Measurements from ENCODE around the gene BRI3BP.
"Not testable (repeated sequence)": the region's sequence is repeated elsewhere in the genome, so short reads cannot be mapped to it uniquely, and the experiment has no call there.

Gene BRI3BP

DNA sequence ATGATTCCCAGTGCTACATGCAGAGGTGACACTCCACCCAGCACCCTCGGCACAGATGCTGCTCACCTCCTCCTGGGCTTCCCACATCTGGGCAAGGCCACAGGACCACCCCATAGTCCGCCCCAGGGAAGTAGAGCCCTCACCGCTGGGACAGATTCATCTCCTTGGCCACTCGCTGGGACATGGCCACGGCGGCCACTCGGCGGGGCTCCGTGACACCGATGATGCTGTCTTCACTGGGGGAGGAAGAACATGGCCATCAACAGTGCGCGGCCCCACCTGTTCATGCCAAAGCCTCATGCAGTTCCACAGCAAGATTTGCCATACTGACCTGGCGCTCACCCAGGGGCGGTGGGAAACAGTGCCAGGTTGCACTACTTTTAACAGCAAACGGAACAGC is 18.2 kb upstream of the BRI3BP start:
- Histone ChIP-seq H3K4me3 (replicated peaks; ENCODE audit: low read depth, low read length) (no peak overlapping the region), H3K27me3 (replicated peaks; ENCODE audit: control insufficient read depth, insufficient read depth, low read length) (no peaks in the 10 kb centered on the region), H3K36me3 (ENCODE audit: control insufficient read depth, insufficient read depth, low read length) (peaks cover 42% of the 10 kb centered on the region)
- no peak for DNase-seq (ENCODE audit: extremely low read depth, insufficient read length)
- TF ChIP-seq, protein P1, sequence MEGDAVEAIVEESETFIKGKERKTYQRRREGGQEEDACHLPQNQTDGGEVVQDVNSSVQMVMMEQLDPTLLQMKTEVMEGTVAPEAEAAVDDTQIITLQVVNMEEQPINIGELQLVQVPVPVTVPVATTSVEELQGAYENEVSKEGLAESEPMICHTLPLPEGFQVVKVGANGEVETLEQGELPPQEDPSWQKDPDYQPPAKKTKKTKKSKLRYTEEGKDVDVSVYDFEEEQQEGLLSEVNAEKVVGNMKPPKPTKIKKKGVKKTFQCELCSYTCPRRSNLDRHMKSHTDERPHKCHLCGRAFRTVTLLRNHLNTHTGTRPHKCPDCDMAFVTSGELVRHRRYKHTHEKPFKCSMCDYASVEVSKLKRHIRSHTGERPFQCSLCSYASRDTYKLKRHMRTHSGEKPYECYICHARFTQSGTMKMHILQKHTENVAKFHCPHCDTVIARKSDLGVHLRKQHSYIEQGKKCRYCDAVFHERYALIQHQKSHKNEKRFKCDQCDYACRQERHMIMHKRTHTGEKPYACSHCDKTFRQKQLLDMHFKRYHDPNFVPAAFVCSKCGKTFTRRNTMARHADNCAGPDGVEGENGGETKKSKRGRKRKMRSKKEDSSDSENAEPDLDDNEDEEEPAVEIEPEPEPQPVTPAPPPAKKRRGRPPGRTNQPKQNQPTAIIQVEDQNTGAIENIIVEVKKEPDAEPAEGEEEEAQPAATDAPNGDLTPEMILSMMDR (IDR thresholded peaks at IDR 0.05; ENCODE audit: insufficient read depth, low read length, poor library complexity, severe bottlenecking), result no peak

DNA sequence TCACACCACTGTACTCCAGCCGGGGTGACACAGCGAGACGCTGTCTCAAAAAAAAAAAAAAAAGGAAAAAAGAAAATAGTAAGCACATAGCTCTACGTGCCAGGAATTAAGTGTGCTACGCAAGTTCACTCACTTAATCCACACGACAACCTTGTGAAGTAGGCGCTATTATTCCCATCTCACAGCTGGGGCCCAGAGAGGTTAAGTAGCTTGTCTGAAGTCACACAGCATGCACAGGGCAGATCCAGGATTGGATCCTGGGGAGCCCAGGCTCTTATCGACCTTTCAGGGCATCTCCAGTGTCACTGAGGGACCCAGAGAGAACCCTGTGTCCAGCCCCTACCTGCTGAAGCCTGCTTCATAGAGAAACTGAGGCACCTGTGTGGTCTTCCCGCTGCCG is 16.4 kb upstream of the BRI3BP start:
- no peaks in the 10 kb centered on the region for H3K27me3 ChIP-seq (replicated peaks; ENCODE audit: control insufficient read depth, insufficient read depth, low read length)
- H3K36me3 ChIP-seq (ENCODE audit: control insufficient read depth, insufficient read depth, low read length), result peaks cover 44% of the 10 kb centered on the region
- TF ChIP-seq, protein P1 (IDR thresholded peaks at IDR 0.05; ENCODE audit: insufficient read depth, low read length, poor library complexity, severe bottlenecking), result no peak

DNA sequence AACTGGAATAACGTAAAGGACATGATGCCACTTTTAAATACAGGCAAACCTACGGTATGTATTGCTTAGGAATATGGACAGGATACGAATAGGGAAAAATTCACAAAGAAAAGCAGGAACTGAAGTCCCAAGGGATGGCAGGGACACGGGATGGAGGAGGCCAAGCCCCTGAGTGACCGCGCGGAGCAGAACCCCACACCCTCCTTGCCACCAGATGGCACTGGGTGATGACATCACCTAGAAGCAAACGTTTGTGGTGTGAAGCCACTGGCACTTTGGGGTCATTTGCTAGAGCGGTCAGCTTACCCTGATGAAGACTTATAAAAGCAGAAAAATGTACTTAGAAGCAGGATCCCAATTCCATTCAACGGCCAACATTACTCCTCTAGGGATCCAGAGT is 13.9 kb upstream of the BRI3BP start:
- TF ChIP-seq, protein P1 (IDR thresholded peaks at IDR 0.05; ENCODE audit: insufficient read depth, low read length, poor library complexity, severe bottlenecking), result no peak
- no peak for DNase-seq (ENCODE audit: extremely low read depth, insufficient read length)
- Histone ChIP-seq H3K36me3 (ENCODE audit: control insufficient read depth, insufficient read depth, low read length) (peaks cover 43% of the 10 kb centered on the region), H3K4me3 (replicated peaks; ENCODE audit: low read depth, low read length) (no peak overlapping the region), H3K27me3 (replicated peaks; ENCODE audit: control insufficient read depth, insufficient read depth, low read length) (no peaks in the 10 kb centered on the region)

More for the DNA sequence above, 16.4 kb upstream of the BRI3BP start:
- no peak overlapping the region for H3K4me3 ChIP-seq (replicated peaks; ENCODE audit: low read depth, low read length)
- no peak for DNase-seq (ENCODE audit: extremely low read depth, insufficient read length)

DNA sequence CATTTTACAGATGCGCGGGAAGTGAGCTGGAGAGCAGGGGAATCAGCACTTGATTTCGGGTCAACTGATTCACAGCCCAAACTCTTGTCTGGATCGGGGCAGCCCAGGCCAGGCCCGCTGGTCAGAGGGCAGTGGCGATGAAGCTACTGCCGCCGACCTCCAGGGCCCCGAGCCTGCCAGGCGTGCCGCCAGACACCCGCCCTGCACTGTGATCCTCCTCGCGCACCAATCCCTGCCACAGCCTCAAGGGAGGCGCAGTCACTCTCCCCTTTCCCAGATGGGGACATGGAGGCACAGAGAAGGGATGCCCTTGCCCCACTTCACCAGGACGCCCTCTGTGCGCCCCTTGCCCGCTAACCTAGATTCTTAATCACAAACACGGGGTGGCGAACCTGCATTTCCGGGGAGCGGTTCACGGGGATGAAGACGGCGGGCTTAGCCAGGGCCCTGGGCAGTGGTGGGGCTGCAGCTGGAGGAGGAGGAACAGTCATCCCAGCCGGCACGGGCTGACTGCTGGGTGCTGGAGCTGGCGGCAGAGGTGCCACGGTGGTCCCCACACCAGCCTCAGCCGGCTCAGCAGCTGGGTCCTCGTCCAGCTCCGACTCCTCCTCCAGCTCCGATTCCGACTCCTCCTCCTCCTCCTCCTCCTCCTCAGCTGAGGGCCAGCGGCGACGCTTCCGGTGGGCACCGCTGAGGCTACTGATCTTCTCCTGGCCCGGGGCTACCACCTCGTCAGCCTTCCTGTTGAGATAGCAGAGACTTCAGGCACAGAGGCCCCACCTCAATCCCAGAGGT is 13.2 kb upstream of the BRI3BP start:
- H3K4me3 ChIP-seq (replicated peaks; ENCODE audit: low read depth, low read length), result no peak overlapping the region

DNA sequence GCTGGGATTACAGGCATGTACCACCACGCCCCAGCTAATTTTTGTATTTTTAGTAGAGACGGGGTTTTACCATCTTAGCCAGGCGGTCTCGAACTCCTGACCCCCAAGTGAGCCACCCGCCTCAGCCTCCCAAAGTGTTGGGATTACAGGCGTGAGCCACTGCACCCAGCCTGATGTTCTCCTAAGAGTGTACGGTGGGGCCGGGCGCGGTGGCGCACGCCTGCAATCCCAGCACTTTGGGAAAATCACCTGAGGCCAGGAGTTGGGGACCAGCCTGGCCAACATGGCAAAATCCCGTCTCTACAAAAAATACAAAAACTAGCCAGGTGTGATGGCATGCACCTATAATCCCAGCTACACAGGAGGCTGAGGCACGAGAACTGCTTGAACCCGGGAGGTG is 6.6 kb upstream of the BRI3BP start:
- not testable (repeated sequence) for H3K27me3 ChIP-seq (replicated peaks; ENCODE audit: control insufficient read depth, insufficient read depth, low read length); DNase-seq (ENCODE audit: extremely low read depth, insufficient read length); H3K4me3 ChIP-seq (replicated peaks; ENCODE audit: low read depth, low read length)
- H3K36me3 ChIP-seq (ENCODE audit: control insufficient read depth, insufficient read depth, low read length), result peaks cover 11% of the 10 kb centered on the region

More for the DNA sequence above, 13.2 kb upstream of the BRI3BP start:
- H3K36me3 ChIP-seq (ENCODE audit: control insufficient read depth, insufficient read depth, low read length), result peaks cover 41% of the 10 kb centered on the region
- TF ChIP-seq, protein P1 (IDR thresholded peaks at IDR 0.05; ENCODE audit: insufficient read depth, low read length, poor library complexity, severe bottlenecking), result no peak
- H3K27me3 ChIP-seq (replicated peaks; ENCODE audit: control insufficient read depth, insufficient read depth, low read length), result no peaks in the 10 kb centered on the region
- no peak for DNase-seq (ENCODE audit: extremely low read depth, insufficient read length)

DNA sequence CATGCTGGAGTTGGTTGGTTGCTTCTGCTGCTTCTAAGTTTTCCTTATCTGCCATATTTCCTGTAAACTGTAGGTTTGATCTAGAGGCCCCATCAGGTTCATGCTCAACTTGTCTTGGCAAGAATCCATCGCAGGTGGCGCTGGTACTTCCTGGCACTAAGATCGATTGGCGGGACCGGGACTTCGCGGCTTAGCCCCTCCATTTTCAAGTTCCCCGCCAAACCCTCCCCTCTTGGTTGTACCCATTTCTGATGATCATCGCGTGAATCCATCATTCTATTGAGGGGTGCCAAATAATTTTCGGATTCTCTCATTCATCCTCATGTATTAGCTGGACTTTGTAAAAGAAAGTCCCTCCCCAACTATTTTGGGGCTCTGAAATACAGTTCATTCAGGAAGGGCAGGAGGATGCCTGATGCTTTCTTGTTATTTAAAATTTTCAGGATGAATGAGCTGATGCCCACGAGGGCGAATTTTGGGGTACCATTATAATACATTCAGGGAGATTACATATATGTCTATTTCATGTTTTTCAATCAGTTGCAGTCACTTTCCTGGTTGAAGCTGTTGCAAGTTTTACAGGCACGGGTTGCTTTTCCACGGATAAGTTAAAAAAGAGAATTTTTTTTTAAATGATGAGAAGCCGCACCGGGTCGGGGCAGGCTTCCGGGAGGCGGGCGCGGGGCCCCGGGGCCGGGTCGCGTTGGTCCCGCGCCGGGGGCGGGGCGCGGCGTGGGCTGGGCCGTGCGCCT is 395 bp upstream of the BRI3BP start:
- Histone ChIP-seq H3K4me3 (replicated peaks; ENCODE audit: low read depth, low read length) (peak overlapping the region; percentile 86), H3K36me3 (ENCODE audit: control insufficient read depth, insufficient read depth, low read length) (no peaks in the 10 kb centered on the region; the same call in 1 of the 2 replicates), H3K27me3 (replicated peaks; ENCODE audit: control insufficient read depth, insufficient read depth, low read length) (no peaks in the 10 kb centered on the region)
- TF ChIP-seq, protein P1 (IDR thresholded peaks at IDR 0.05; ENCODE audit: insufficient read depth, low read length, poor library complexity, severe bottlenecking), result peak; percentile 78
- DNase-seq (ENCODE audit: extremely low read depth, insufficient read length), result peak; percentile 69
